SK-N-SH (cell line): ENCODE measurements around the gene CUEDC1. TPM values are rescaled to one million over a fixed set of nuclear protein-coding genes. Genes with fewer than 3 reads are reported as not detected.

Experiments
- CTCF ChIA-PET: fragments of 300-600, 350-600 bp; formaldehyde crosslinking; extraction: SDS; loops from one replicate; lab custom pipeline; 2021; lab: Yijun Ruan, JAX
- POLR2A ChIA-PET: fragments of 350-600 bp; sonication (Branson Sonifier 250); formaldehyde crosslinking; extraction: SDS; loops from one replicate; lab custom pipeline; 2020; ENCODE audit warnings: antibody characterized with exemption, inconsistent platforms; lab: Yijun Ruan, JAX
- DNase-seq: peaks from one replicate; pipeline ENCODE4 v3.0.0; 2012
- H2AFZ ChIP-seq: fragments of 200-600 bp; sonication (generic); 2 replicates; pipeline ENCODE4 v1.8.1; 2016; ENCODE audit warnings: antibody characterized with exemption, mild to moderate bottlenecking, low read depth
- H3F3A ChIP-seq: fragments of 200-600 bp; sonication (generic); replicated peaks from 2 replicates; pipeline ENCODE3; 2016; ENCODE audit warnings: antibody characterized with exemption, mild to moderate bottlenecking; ENCODE audit not compliant: insufficient read depth
- H3K27ac ChIP-seq, 2 experiments: fragments of 200-500 bp in 1 of 2; fragments of 200-600 bp in 1 of 2; sonication (Bioruptor generic) in 1 of 2; sonication (generic), shearing (Covaris generic) in 1 of 2; 2 replicates each; pipeline versions ENCODE4 v1.5.1 to v1.6.1; 2014 to 2016; ENCODE audit warnings: low read depth in 2 of 2, inconsistent platforms in 1 of 2, low read length in 1 of 2, mild to moderate bottlenecking in 1 of 2, mixed read lengths in 1 of 2
- H3K27me3 ChIP-seq: fragments of 200-600 bp; sonication (generic), shearing (Covaris generic); 2 replicates; pipeline ENCODE4 v1.6.1; 2016; ENCODE audit warnings: mixed run types; ENCODE audit not compliant: insufficient read depth
- H3K36me3 ChIP-seq, 2 experiments: fragments of 200-500 bp in 1 of 2; fragments of 200-600 bp in 1 of 2; sonication (Bioruptor generic) in 1 of 2; sonication (generic) in 1 of 2; replicated peaks in 1 of 2; 2 replicates each; pipeline versions ENCODE3 to v1.5.1; 2014 to 2016; ENCODE audit warnings: low read length in 1 of 2, mild to moderate bottlenecking in 1 of 2; ENCODE audit not compliant: insufficient read depth in 2 of 2, control insufficient read depth in 1 of 2
- H3K4me1 ChIP-seq, 2 experiments: fragments of 200-500 bp in 1 of 2; fragments of 200-600 bp in 1 of 2; sonication (Bioruptor generic) in 1 of 2; sonication (generic), shearing (Covaris generic) in 1 of 2; 2 replicates each; pipeline versions ENCODE4 v1.5.1 to v1.6.1; 2014 to 2016; ENCODE audit warnings: low read depth in 1 of 2, low read length in 1 of 2, mixed run types in 1 of 2; ENCODE audit not compliant: insufficient read depth in 2 of 2, control insufficient read depth in 1 of 2
- H3K4me2 ChIP-seq: fragments of 200-600 bp; sonication (generic), shearing (Covaris generic); 2 replicates; pipeline ENCODE4 v1.6.1; 2017; ENCODE audit warnings: mixed run types
- H3K4me3 ChIP-seq, 2 experiments: fragments of 200-500 bp in 1 of 2; fragments of 200-600 bp in 1 of 2; sonication (Bioruptor generic) in 1 of 2; sonication (generic), shearing (Covaris generic) in 1 of 2; 2 replicates each; pipeline versions ENCODE4 v1.5.1 to v1.8.1; 2014 to 2016; ENCODE audit warnings: low read depth in 2 of 2, inconsistent platforms in 1 of 2, low read length in 1 of 2, mild to moderate bottlenecking in 1 of 2, mixed read lengths in 1 of 2, moderate library complexity in 1 of 2
- H3K79me2 ChIP-seq: fragments of 200-600 bp; sonication (generic); 2 replicates; pipeline ENCODE4 v1.8.1; 2017; ENCODE audit warnings: mild to moderate bottlenecking; ENCODE audit not compliant: insufficient read depth
- H3K9ac ChIP-seq: fragments of 200-600 bp; sonication (generic); 2 replicates; pipeline ENCODE4 v1.6.1; 2017; ENCODE audit warnings: mixed run types
- H3K9me2 ChIP-seq: fragments of 200-600 bp; sonication (generic); 2 replicates; pipeline ENCODE4 v1.6.1; 2017; ENCODE audit warnings: mixed run types
- H3K9me3 ChIP-seq: fragments of 200-600 bp; sonication (generic); 2 replicates; pipeline ENCODE4 v1.6.1; 2017; ENCODE audit warnings: mixed run types, mild to moderate bottlenecking, moderate library complexity
- H4K20me1 ChIP-seq: fragments of 200-600 bp; sonication (generic); 2 replicates; pipeline ENCODE4 v1.6.1; 2017; ENCODE audit warnings: mild to moderate bottlenecking, mixed run types; ENCODE audit not compliant: insufficient read depth
- CTCF ChIP-seq: fragments of 200-600 bp; sonication (generic); IDR thresholded peaks from 2 replicates; pipeline ENCODE4 v1.6.1; 2017; ENCODE audit warnings: antibody characterized with exemption, mild to moderate bottlenecking, moderate library complexity
- FOSL2 ChIP-seq: IDR thresholded peaks from 2 replicates; pipeline ENCODE4 v1.4.0; 2012; ENCODE audit warnings: low read depth, mild to moderate bottlenecking, moderate library complexity, borderline replicate concordance
- FOXM1 ChIP-seq: IDR thresholded peaks from 2 replicates; pipeline ENCODE4 v1.4.0; 2012; ENCODE audit warnings: low read depth, mild to moderate bottlenecking
- NRF1 ChIP-seq: IDR thresholded peaks from 2 replicates; pipeline ENCODE4 v1.6.1; 2012; ENCODE audit warnings: low read depth, mild to moderate bottlenecking, low read length
- RCOR1 ChIP-seq: fragments of 150-350 bp; IDR thresholded peaks from 2 replicates; pipeline ENCODE4 v1.6.1; 2017; ENCODE audit warnings: antibody characterized with exemption, low read length
- REST ChIP-seq: IDR thresholded peaks from 2 replicates; pipeline ENCODE4 v1.6.1; 2012; ENCODE audit warnings: mild to moderate bottlenecking, low read depth, low read length, moderate library complexity
- RFX5 ChIP-seq: IDR thresholded peaks from 2 replicates; pipeline ENCODE4 v1.6.1; 2012; ENCODE audit warnings: mild to moderate bottlenecking, improper control_type of control experiment, low read length
- SIN3A ChIP-seq: IDR thresholded peaks from 2 replicates; pipeline ENCODE4 v1.6.1; 2012; ENCODE audit warnings: low read depth, mild to moderate bottlenecking, low read length, moderate library complexity, borderline replicate concordance
- TAF1 ChIP-seq: IDR thresholded peaks from 2 replicates; pipeline ENCODE4 v1.6.1; 2012; ENCODE audit warnings: low read depth, mild to moderate bottlenecking, low read length, moderate library complexity, borderline replicate concordance
- WGBS: methylation state at CpG from one replicate; pipeline ENCODE4 v1.1.6; 2017; ENCODE audit warnings: low lambda C conversion rate; 5-methylcytosine and 5-hydroxymethylcytosine counted together
- polyA plus RNA-seq, 3 experiments: library from polyadenylated mRNA; depleted of rRNA; stranded (reverse); fragments of >200 nt; gene quantifications; 2 replicates each; pipeline ENCODE4 v1.2.3, GENCODE V29; 2012

The CUEDC1 gene
- polyA plus RNA-seq, 1 of the 3 experiments (the other 2 are of a cell fraction): 58.9 TPM

GRCh38 chr17:57946798-57947358 lies 8.3 kb downstream of the CUEDC1 start:
- Histone ChIP-seq H3K79me2 (peaks cover 84% of the 10 kb centered on the region), H4K20me1 (no peaks in the 10 kb centered on the region), H3K4me1 (peaks cover 26 to 70% of the 10 kb centered on the region in 2 experiments), H3K9me3 (no peaks in the 10 kb centered on the region), H3K27ac (peak overlapping the region in 1 of 2 experiments; percentile 95; a peak in 2 of 4 replicates), H3K27me3 (no peaks in the 10 kb centered on the region), H3K9me2 (no peaks in the 10 kb centered on the region), H2AFZ (no peak overlapping the region), H3K4me2 (peak overlapping the region; percentile 52), H3K36me3 (no peaks in the 10 kb centered on the region), H3K9ac (peak overlapping the region; percentile 20; the same call in 1 of the 2 replicates), H3F3A (peaks cover 78% of the 10 kb centered on the region), H3K4me3 (0 out of 4 replicates have a peak overlapping the region, but pooled peaks of 1 of the 2 experiments have one; percentile 3)
- WGBS: 69% methylated on average over 10 of the region's 10 CpGs
- ChIA-PET CTCF (interaction anchor here (0.9 to 5.2 kb wide), 8 partner anchors 8 to 54 kb away, joined by 3 to 43 read pairs (median 6); partner anchors contain the start of gene CUEDC1), POLR2A (no interaction called here)
- no peak for DNase-seq
- TF ChIP-seq RFX5: no peak
- TF ChIP-seq NRF1: no peak
- TF ChIP-seq RCOR1: no peak
- TF ChIP-seq SIN3A: no peak
- TF ChIP-seq TAF1: no peak
- no peak for TF ChIP-seq CTCF
- TF ChIP-seq REST: no peak
- TF ChIP-seq FOXM1: no peak
- TF ChIP-seq FOSL2: no peak
